Measurements from ENCODE around the gene BRMS1L. TPM values are rescaled to one million over a fixed set of nuclear protein-coding genes. Genes with fewer than 3 reads are reported as not detected.

Gene BRMS1L
- total and polyA plus RNA-seq, 2 donors (not counting 3 experiments of a cell fraction or from before 2014, with no cell fraction given) = 4.0 to 7.7 TPM

DNA sequence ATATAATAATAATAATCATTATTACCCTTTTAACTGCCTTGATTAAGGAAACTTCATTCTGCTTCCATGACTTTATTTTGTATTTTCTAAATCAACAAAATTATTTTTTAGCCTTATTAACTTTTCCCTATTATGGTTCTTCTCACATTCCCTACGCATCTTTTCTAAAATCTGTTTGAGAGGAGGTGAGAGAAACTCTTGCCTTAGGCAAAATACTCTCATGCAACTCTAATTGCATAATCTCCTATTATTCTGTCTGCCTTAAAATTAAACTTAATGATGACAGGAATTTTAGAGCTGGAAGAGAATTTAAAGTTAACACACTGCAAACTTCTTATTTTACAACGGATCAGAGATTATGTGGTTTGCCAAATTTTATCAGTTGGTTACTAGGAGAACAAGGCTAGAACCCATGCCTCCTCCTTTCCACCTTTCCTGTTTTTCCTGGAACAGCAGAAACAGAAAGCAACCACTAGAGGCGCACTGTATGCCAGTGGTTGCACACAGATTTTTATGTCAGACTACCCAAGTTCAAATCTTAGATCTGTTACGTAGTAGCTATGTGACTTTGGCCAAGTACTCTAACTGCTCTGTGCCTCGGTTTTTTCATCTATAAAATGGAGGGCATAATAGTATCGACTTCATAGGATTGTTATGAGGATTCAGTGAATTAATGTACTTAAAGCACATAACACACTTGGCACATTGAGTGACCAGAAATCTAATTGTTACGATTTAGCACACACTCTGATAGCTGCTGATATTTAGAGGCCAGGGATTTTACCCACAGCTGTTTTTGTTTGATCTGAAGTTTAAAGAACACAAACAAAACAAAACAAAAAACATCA lies 4.3 kb upstream of the BRMS1L start:
- dilution Hi-C loops (cut with MboI; ENCODE audit: extremely low pct_ligation_motif_present, low sequenced_read_pairs) = no loop called here

More for the DNA sequence above, 4.3 kb upstream of the BRMS1L start:
- TF ChIP-seq FOS (IDR thresholded peaks at IDR 0.05; ENCODE audit: borderline replicate concordance, insufficient read depth, low read length) (no peak), MYC (IDR thresholded peaks at IDR 0.05; ENCODE audit: low read depth, low read length) (no peak)
- TF ChIP-seq, protein P1, sequence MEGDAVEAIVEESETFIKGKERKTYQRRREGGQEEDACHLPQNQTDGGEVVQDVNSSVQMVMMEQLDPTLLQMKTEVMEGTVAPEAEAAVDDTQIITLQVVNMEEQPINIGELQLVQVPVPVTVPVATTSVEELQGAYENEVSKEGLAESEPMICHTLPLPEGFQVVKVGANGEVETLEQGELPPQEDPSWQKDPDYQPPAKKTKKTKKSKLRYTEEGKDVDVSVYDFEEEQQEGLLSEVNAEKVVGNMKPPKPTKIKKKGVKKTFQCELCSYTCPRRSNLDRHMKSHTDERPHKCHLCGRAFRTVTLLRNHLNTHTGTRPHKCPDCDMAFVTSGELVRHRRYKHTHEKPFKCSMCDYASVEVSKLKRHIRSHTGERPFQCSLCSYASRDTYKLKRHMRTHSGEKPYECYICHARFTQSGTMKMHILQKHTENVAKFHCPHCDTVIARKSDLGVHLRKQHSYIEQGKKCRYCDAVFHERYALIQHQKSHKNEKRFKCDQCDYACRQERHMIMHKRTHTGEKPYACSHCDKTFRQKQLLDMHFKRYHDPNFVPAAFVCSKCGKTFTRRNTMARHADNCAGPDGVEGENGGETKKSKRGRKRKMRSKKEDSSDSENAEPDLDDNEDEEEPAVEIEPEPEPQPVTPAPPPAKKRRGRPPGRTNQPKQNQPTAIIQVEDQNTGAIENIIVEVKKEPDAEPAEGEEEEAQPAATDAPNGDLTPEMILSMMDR (IDR thresholded peaks at IDR 0.05; ENCODE audit: extremely low read depth in 1 of 2, insufficient read depth in 1 of 2, low read depth in 1 of 2, low read length in 2 of 2) = peak; percentile 75 to 80
- ChIA-PET CTCF (interaction anchor here (0.6 to 0.9 kb wide), 2 partner anchors 14 to 57 kb away, joined by 3 to 4 read pairs; no protein-coding TSS in a partner anchor), POLR2A (no interaction called here)
- Histone ChIP-seq H3K27ac (ENCODE audit: insufficient read depth, low read depth, low read length) (no peak overlapping the region), H4K20me1 (replicated peaks; ENCODE audit: control insufficient read depth, extremely low read depth, insufficient read depth, low read length) (no peaks in the 10 kb centered on the region), H3K36me3 (ENCODE audit: control insufficient read depth in 2 of 2, extremely low read depth in 1 of 2, insufficient read depth in 2 of 2, low read length in 2 of 2) (no peaks in the 10 kb centered on the region), H3K4me3 (replicated peaks in 1 of 3; ENCODE audit: insufficient read depth in 1 of 3, low read depth in 1 of 3, low read length in 3 of 3) (no peak overlapping the region), H3K4me1 (ENCODE audit: control insufficient read depth, extremely low read depth, insufficient read depth, low read length) (peaks cover 3% of the 10 kb centered on the region), H3K9ac (replicated peaks; ENCODE audit: extremely low read depth, insufficient read depth, low read length) (no peak overlapping the region), H2AFZ (ENCODE audit: low read depth, low read length) (no peak overlapping the region), H3K9me1 (replicated peaks; ENCODE audit: control insufficient read depth, extremely low read depth, insufficient read depth, low read length) (no peaks in the 10 kb centered on the region), H3K9me3 (replicated peaks; ENCODE audit: control insufficient read depth, insufficient read depth, low read length) (no peaks in the 10 kb centered on the region), H3K27me3 (ENCODE audit: control insufficient read depth in 2 of 2, insufficient read depth in 2 of 2, low read length in 2 of 2) (peaks cover 3 to 7% of the 10 kb centered on the region in 2 experiments), H3K79me2 (ENCODE audit: control insufficient read depth, insufficient read depth, low read length) (no peaks in the 10 kb centered on the region), H3K4me2 (ENCODE audit: insufficient read depth, low read length) (no peak overlapping the region)
- intact Hi-C loops (cut with micrococcal nuclease) = no loop called here
- peak; percentile 40 for DNase-seq (ENCODE audit: low read depth, low spot score)
- FAIRE-seq = no peak
- BruUV-seq (replicated peaks) = no TSS peak

Data from endothelial cell of umbilical vein (primary cell).